HG03342 (cell line): Measurements from ENCODE around the gene XPO5.
"Not testable (repeated sequence)": the region's sequence is repeated elsewhere in the genome, so short reads cannot be mapped to it uniquely, and the experiment has no call there.

ENCODE experiments used
- ATAC-seq: cut with Tn5 transposase; IDR thresholded peaks from one replicate; pipeline ENCODE4 v1.9.1; 2021; ENCODE audit warnings: mild to moderate bottlenecking, moderate library complexity; ENCODE audit not compliant: unreplicated experiment

The XPO5 gene

GRCh38 chr6:43575772-43576551 lies at the start of gene XPO5, which contains the start of gene POLH:
Gene XPO5, minus strand, starts transcription at chr6:43576038. Its CDS starts 174 bp downstream, at chr6:43575864.
Gene POLH, plus strand, starts transcription at chr6:43576185. Its CDS starts 6,135 bp downstream, at chr6:43582320.
- ATAC-seq: peak; percentile 85

GRCh38 chr6:43625393-43625992 lies 49.7 kb upstream of the XPO5 start:
- no peak for ATAC-seq

- no peak for ATAC-seq
Observed at GRCh38 chr6:43624786-43625288, 49.0 kb upstream of the XPO5 start.

GRCh38 chr6:43623880-43624785 lies 48.3 kb upstream of the XPO5 start:
- ATAC-seq: no peak

- no peak for ATAC-seq
Observed at GRCh38 chr6:43622541-43622940, 46.7 kb upstream of the XPO5 start.

GRCh38 chr6:43621836-43622180 lies 46.0 kb upstream of the XPO5 start:
- no peak for ATAC-seq

GRCh38 chr6:43621078-43621835 lies 45.4 kb upstream of the XPO5 start:
- no peak for ATAC-seq

GRCh38 chr6:43616725-43617472 lies 41.1 kb upstream of the XPO5 start:
- no peak for ATAC-seq

- ATAC-seq: no peak
Observed at GRCh38 chr6:43614396-43614730, 38.5 kb upstream of the XPO5 start.

- no peak for ATAC-seq
Observed at GRCh38 chr6:43613721-43614395, 38.0 kb upstream of the XPO5 start.

- ATAC-seq: no peak
Observed at GRCh38 chr6:43610431-43610830, 34.6 kb upstream of the XPO5 start.

- ATAC-seq: no peak
Observed at GRCh38 chr6:43609402-43609801, 33.6 kb upstream of the XPO5 start.

- ATAC-seq: no peak
Observed at GRCh38 chr6:43608807-43609206, 33.0 kb upstream of the XPO5 start.

GRCh38 chr6:43608310-43608763 lies 32.5 kb upstream of the XPO5 start:
- ATAC-seq: no peak

GRCh38 chr6:43606019-43606418 lies 30.2 kb upstream of the XPO5 start:
- no peak for ATAC-seq

- no peak for ATAC-seq
Observed at GRCh38 chr6:43604174-43604573, 28.3 kb upstream of the XPO5 start.

- no peak for ATAC-seq
Observed at GRCh38 chr6:43600595-43600994, 24.8 kb upstream of the XPO5 start.

GRCh38 chr6:43593938-43594337 lies 18.1 kb upstream of the XPO5 start:
- no peak for ATAC-seq

GRCh38 chr6:43589564-43589963 lies 13.7 kb upstream of the XPO5 start:
- ATAC-seq: not testable (repeated sequence)
